HCT116 (cell line): ENCODE measurements around the gene SPACA9. TPM values are rescaled to one million over a fixed set of nuclear protein-coding genes. Genes with fewer than 3 reads are reported as not detected.

Experiments
- ATAC-seq: fragments of 200-7000 bp; cut with Tn5 transposase; 2 replicates; pipeline ENCODE4 v1.9.1; 2020; ENCODE audit warnings: mild to moderate bottlenecking, moderate library complexity
- Bru-seq: library from RNA; stranded (reverse); fragments of 400-500 nt; gene quantifications from one replicate; lab custom pipeline; 2021; lab: Mats Ljungman, UMichigan
- BruChase-seq, 2 experiments: library from RNA; stranded (reverse); fragments of 400-500 nt; gene quantifications; one replicate each; lab custom pipeline; 2021; lab: Mats Ljungman, UMichigan
- BruUV-seq: library from RNA; stranded (reverse); fragments of 400-500 nt; replicated peaks from 2 replicates; lab custom pipeline; 2021; lab: Mats Ljungman, UMichigan
- CTCF ChIA-PET: fragments of 300-600 bp; sonication (Branson Sonifier 250); formaldehyde crosslinking; loops from one replicate; lab custom pipeline; 2021; ENCODE audit warnings: antibody characterized with exemption; lab: Charles Lee
- POLR2A ChIA-PET: fragments of 300-600, 350-600 bp; sonication (Branson Sonifier 250); formaldehyde crosslinking; loops from one replicate; lab custom pipeline; 2021; ENCODE audit warnings: antibody characterized with exemption; lab: Charles Lee
- RAD21 ChIA-PET, 2 experiments: fragments of 300-600 bp; sonication (Branson Sonifier 250); formaldehyde crosslinking; loops; one replicate each; lab custom pipeline; 2023; ENCODE audit warnings: low total read pairs in 2 of 2; ENCODE audit not compliant: uncharacterized antibody in 2 of 2, unreplicated experiment in 2 of 2, low non-redundant PET in 1 of 2; lab: Charles Lee
- DNase-seq: peaks from one replicate; pipeline ENCODE4 v3.0.0-alpha.2; 2010; ENCODE audit warnings: low read depth, low spot score
- H2AFZ ChIP-seq: fragments of 200-600 bp; shearing (Covaris generic), sonication (generic); 2 replicates; pipeline ENCODE4 v1.6.1; 2017; ENCODE audit warnings: low read depth, mixed run types, mixed read lengths, antibody characterized with exemption, low read length; ENCODE audit not compliant: poor library complexity, severe bottlenecking
- H3K27ac ChIP-seq: 2 replicates; pipeline ENCODE4 v1.5.1; 2012; ENCODE audit warnings: low read depth, low read length
- H3K27me3 ChIP-seq: fragments of 200-600 bp; sonication (generic); 2 replicates; pipeline ENCODE4 v1.6.1; 2016; ENCODE audit warnings: mixed run types, low read length, mixed read lengths; ENCODE audit not compliant: insufficient read depth
- H3K36me3 ChIP-seq, 2 experiments: fragments of 200-500 bp in 1 of 2; fragments of 200-600 bp in 1 of 2; sonication (Bioruptor generic) in 1 of 2; sonication (generic) in 1 of 2; 2 replicates each; pipeline versions ENCODE4 v1.5.1 to v1.6.1; 2014 to 2016; ENCODE audit warnings: low read length in 2 of 2, inconsistent platforms in 1 of 2, mixed read lengths in 1 of 2, mixed run types in 1 of 2; ENCODE audit not compliant: insufficient read depth in 2 of 2, control insufficient read depth in 1 of 2
- H3K4me1 ChIP-seq, 2 experiments: fragments of 200-600 bp in 1 of 2; sonication (generic) in 1 of 2; 2 replicates each; pipeline versions ENCODE4 v1.5.1 to v1.6.1; 2012 to 2017; ENCODE audit warnings: low read length in 2 of 2, inconsistent platforms in 1 of 2, mild to moderate bottlenecking in 1 of 2, mixed read lengths in 1 of 2, mixed run types in 1 of 2, moderate library complexity in 1 of 2; ENCODE audit not compliant: insufficient read depth in 2 of 2, control insufficient read depth in 1 of 2
- H3K4me2 ChIP-seq: fragments of 200-600 bp; sonication (generic); 2 replicates; pipeline ENCODE4 v1.6.1; 2017; ENCODE audit warnings: mixed run types, low read length, mixed read lengths
- H3K4me3 ChIP-seq, 2 experiments: fragments of 200-600 bp in 1 of 2; sonication (generic) in 1 of 2; replicated peaks in 1 of 2; 2 replicates each; pipeline ENCODE4 v1.5.1; 2011 to 2016; ENCODE audit warnings: low read length in 2 of 2, control low read depth in 1 of 2, low read depth in 1 of 2, mild to moderate bottlenecking in 1 of 2, mixed read lengths in 1 of 2, mixed run types in 1 of 2
- H3K79me2 ChIP-seq: fragments of 200-600 bp; sonication (generic); 2 replicates; pipeline ENCODE4 v1.6.1; 2017; ENCODE audit warnings: mild to moderate bottlenecking, mixed run types, low read length, moderate library complexity, mixed read lengths; ENCODE audit not compliant: insufficient read depth
- H3K9ac ChIP-seq: fragments of 200-600 bp; sonication (generic); 2 replicates; pipeline ENCODE4 v1.6.1; 2016; ENCODE audit warnings: low read length, mixed read lengths
- H3K9me2 ChIP-seq: fragments of 200-600 bp; sonication (generic), shearing (Covaris generic); 2 replicates; pipeline ENCODE4 v1.6.1; 2017; ENCODE audit warnings: mixed run types, mild to moderate bottlenecking, moderate library complexity; ENCODE audit not compliant: insufficient read depth
- H3K9me3 ChIP-seq, 2 experiments: fragments of 200-500 bp in 1 of 2; fragments of 200-600 bp in 1 of 2; sonication (Bioruptor generic) in 1 of 2; sonication (generic) in 1 of 2; 2 replicates each; pipeline ENCODE4 v1.6.1; 2014 to 2017; ENCODE audit warnings: low read length in 2 of 2, mixed read lengths in 2 of 2, inconsistent platforms in 1 of 2, low read depth in 1 of 2, mild to moderate bottlenecking in 1 of 2, mixed run types in 1 of 2, moderate library complexity in 1 of 2; ENCODE audit not compliant: control insufficient read depth in 1 of 2, insufficient read depth in 1 of 2
- H4K20me1 ChIP-seq: fragments of 200-600 bp; sonication (generic), shearing (Covaris generic); 2 replicates; pipeline ENCODE4 v1.6.1; 2017; ENCODE audit warnings: mixed run types, mild to moderate bottlenecking, moderate library complexity; ENCODE audit not compliant: insufficient read depth
- CBX3 ChIP-seq: IDR thresholded peaks from 2 replicates; pipeline ENCODE4 v1.6.1; 2012; ENCODE audit warnings: low read depth
- EZH2 ChIP-seq: fragments of 200-600 bp; sonication (generic); IDR thresholded peaks from 2 replicates; pipeline ENCODE4 v1.6.1; 2017; ENCODE audit warnings: antibody characterized with exemption, mixed run types
- JUND ChIP-seq: IDR thresholded peaks from 2 replicates; pipeline ENCODE4 v1.6.1; 2012
- POLR2A ChIP-seq: IDR thresholded peaks from 2 replicates; pipeline ENCODE4 v1.7.0; 2011; ENCODE audit warnings: borderline replicate concordance; ENCODE audit not compliant: insufficient read depth, insufficient read length; ENCODE audit errors: extremely low read depth
- POLR2AphosphoS5 ChIP-seq: IDR thresholded peaks from 2 replicates; pipeline ENCODE4 v1.6.1; 2011; ENCODE audit warnings: mild to moderate bottlenecking, low read depth, low read length, moderate library complexity
- RAD21 ChIP-seq: IDR thresholded peaks from 2 replicates; pipeline ENCODE4 v1.6.1; 2012; ENCODE audit warnings: low read depth, mild to moderate bottlenecking
- SIN3A ChIP-seq: IDR thresholded peaks from 2 replicates; pipeline ENCODE4 v1.6.1; 2012; ENCODE audit warnings: low read depth
- SP1 ChIP-seq: IDR thresholded peaks from 2 replicates; pipeline ENCODE4 v1.6.1; 2012; ENCODE audit warnings: low read depth
- SRF ChIP-seq: IDR thresholded peaks from 2 replicates; pipeline ENCODE4 v1.6.1; 2012; ENCODE audit warnings: low read depth
- YY1 ChIP-seq: IDR thresholded peaks from 2 replicates; pipeline ENCODE4 v1.6.1; 2011; ENCODE audit warnings: low read length, low read depth, moderate library complexity, mild to moderate bottlenecking; ENCODE audit not compliant: insufficient replicate concordance; ENCODE audit errors: extremely low read depth
- ZFX ChIP-seq: fragments of 450-650 bp; IDR thresholded peaks from 2 replicates; pipeline ENCODE4 v1.6.1; 2017
- ZNF274 ChIP-seq: fragments of 200-500 bp; sonication (Bioruptor generic); IDR thresholded peaks from 2 replicates; pipeline ENCODE4 v1.6.1; 2014; ENCODE audit warnings: mild to moderate bottlenecking, low read depth, low read length, inconsistent platforms
- intact Hi-C: fragments of 100-400 bp; cut with micrococcal nuclease; formaldehyde crosslinking; loops from 2 replicates; pipeline ENCODE4 v1.10.0; 2022
- long read RNA-seq: library from polyadenylated mRNA; unstranded; transcript quantifications from one replicate; pipeline ENCODE4 v2.0.0, GENCODE V29; 2021; ENCODE audit not compliant: unreplicated experiment
- polyA plus RNA-seq: library from polyadenylated mRNA; unstranded; fragments of >200 nt; gene quantifications from 2 replicates; pipeline ENCODE4 v1.2.1, GENCODE V29; 2012; ENCODE audit warnings: missing spikeins
- total RNA-seq: library from RNA; stranded (reverse); gene quantifications from one replicate; pipeline ENCODE4 v1.2.1, GENCODE V29; 2021; ENCODE audit not compliant: unreplicated experiment
- TF ChIP-seq, protein P1 (sequence below), 3 experiments: fragments of 200-600 bp in 1 of 3; sonication (generic) in 1 of 3; IDR thresholded peaks in 2 of 3; conservative IDR thresholded peaks in 1 of 3; 2 replicates each; pipeline ENCODE4 v1.5.1; 2012 to 2017; ENCODE audit warnings: low read depth in 2 of 3, low read length in 2 of 3, antibody characterized with exemption in 1 of 3, borderline replicate concordance in 1 of 3, control low read depth in 1 of 3, mild to moderate bottlenecking in 1 of 3, mixed read lengths in 1 of 3, mixed run types in 1 of 3, moderate library complexity in 1 of 3; ENCODE audit not compliant: insufficient read depth in 1 of 3
- TF ChIP-seq, protein P2 (sequence below): IDR thresholded peaks from 2 replicates; pipeline ENCODE4 v1.6.1; 2011; ENCODE audit warnings: mild to moderate bottlenecking, low read length, moderate library complexity; ENCODE audit not compliant: insufficient replicate concordance; ENCODE audit errors: extremely low read depth

SPACA9 gene
- 8.0 TPM for total RNA-seq
- polyA plus RNA-seq, result 11.3 and 14.2 TPM in 2 replicates
- percentile 47 among the genes with signal in this experiment for Bru-seq, nascent RNA
- percentile 47 among the genes with signal in this experiment for BruChase-seq, experiment 1, labeled RNA remaining after a 6-hour chase
- percentile 41 among the genes with signal in this experiment for BruChase-seq, experiment 2, labeled RNA remaining after a 2-hour chase
- long read RNA-seq, partial matches to known transcripts, result 7 of 13 reads
- long read RNA-seq, other reads (novel, unspliced or antisense), result 4 of 13 reads

DNA sequence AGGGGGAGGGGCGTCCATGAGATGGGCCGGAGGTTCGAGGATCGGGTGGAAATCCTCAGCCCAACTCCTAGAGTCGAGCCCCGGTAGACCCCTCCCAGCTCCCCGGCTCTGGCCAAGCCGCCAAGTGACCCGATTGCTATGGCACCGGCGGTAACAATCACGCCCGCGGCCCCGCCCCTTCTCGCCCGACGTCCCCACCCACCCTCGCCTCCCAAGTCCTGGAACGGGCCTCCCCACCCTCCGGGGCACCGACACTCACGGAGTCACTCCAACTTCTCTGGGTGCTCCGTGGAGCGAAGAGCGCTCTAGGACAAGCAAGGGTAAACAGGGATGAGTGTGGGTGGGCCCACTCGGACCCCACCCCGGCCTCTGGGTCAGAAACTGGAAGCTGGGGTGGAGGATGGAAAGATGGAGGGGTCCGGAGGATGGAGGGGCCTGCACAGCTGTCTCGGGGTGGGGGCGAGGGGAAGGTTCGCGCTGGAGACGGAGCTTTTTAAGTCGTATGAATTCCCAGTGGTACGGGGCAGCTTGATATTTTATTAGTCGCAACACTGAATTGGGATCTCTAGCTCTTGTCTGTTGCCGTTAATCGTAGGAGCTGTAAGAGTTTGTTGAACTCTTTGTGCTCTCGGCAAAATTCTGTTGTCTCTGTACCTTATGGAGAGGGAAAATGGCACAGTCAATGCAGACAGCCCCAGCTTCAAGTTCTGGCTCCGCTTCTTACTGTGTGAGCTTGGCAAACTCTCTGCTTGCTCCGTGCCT lies at the start of gene SPACA9:
TSS of gene SPACA9 (plus strand) at position 204 of the 762 bp plus-strand sequence. CDS start 5,050 bp downstream, outside the sequence.
- no peaks in the 10 kb centered on the region for H3K79me2 ChIP-seq
- H3K27ac ChIP-seq, result peak within 1 kb of the TSS; percentile 45; the same call in 1 of the 2 replicates
- DNase-seq (peak; percentile 10), ATAC-seq (peak; percentile 84)
- no peaks in the 10 kb centered on the region for H3K9me3 ChIP-seq
- ChIA-PET CTCF (interaction anchor here (0.7 to 1.4 kb wide), 3 partner anchors 24 to 71 kb away, joined by 4 to 6 read pairs (median 4); no protein-coding TSS in a partner anchor), POLR2A (interaction anchor here (0.5 kb wide), 1 partner anchor 59 kb away, joined by 3 read pairs; no protein-coding TSS in a partner anchor), RAD21 (no interaction called here)
- peak within 1 kb of the TSS; percentile 99 for H3K4me2 ChIP-seq
- H4K20me1 ChIP-seq, result no peaks in the 10 kb centered on the region
- TF ChIP-seq POLR2A (no peak), CBX3 (no peak), ZNF274 (no peak), YY1 (no peak), ZFX (no peak), SIN3A (no peak), JUND (no peak), EZH2 (no peak), POLR2AphosphoS5 (no peak; the same call in 1 of the 2 replicates), RAD21 (no peak), SP1 (no peak), SRF (no peak)
- TF ChIP-seq, protein P1, sequence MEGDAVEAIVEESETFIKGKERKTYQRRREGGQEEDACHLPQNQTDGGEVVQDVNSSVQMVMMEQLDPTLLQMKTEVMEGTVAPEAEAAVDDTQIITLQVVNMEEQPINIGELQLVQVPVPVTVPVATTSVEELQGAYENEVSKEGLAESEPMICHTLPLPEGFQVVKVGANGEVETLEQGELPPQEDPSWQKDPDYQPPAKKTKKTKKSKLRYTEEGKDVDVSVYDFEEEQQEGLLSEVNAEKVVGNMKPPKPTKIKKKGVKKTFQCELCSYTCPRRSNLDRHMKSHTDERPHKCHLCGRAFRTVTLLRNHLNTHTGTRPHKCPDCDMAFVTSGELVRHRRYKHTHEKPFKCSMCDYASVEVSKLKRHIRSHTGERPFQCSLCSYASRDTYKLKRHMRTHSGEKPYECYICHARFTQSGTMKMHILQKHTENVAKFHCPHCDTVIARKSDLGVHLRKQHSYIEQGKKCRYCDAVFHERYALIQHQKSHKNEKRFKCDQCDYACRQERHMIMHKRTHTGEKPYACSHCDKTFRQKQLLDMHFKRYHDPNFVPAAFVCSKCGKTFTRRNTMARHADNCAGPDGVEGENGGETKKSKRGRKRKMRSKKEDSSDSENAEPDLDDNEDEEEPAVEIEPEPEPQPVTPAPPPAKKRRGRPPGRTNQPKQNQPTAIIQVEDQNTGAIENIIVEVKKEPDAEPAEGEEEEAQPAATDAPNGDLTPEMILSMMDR (IDR thresholded peaks at IDR 0.05 in 2 of 3, conservative IDR thresholded peaks at IDR 0.05 in 1 of 3; ENCODE audit: borderline replicate concordance in 1 of 3, insufficient read depth in 1 of 3, low read depth in 2 of 3, low read length in 2 of 3), result no peak
- TF ChIP-seq, protein P2, sequence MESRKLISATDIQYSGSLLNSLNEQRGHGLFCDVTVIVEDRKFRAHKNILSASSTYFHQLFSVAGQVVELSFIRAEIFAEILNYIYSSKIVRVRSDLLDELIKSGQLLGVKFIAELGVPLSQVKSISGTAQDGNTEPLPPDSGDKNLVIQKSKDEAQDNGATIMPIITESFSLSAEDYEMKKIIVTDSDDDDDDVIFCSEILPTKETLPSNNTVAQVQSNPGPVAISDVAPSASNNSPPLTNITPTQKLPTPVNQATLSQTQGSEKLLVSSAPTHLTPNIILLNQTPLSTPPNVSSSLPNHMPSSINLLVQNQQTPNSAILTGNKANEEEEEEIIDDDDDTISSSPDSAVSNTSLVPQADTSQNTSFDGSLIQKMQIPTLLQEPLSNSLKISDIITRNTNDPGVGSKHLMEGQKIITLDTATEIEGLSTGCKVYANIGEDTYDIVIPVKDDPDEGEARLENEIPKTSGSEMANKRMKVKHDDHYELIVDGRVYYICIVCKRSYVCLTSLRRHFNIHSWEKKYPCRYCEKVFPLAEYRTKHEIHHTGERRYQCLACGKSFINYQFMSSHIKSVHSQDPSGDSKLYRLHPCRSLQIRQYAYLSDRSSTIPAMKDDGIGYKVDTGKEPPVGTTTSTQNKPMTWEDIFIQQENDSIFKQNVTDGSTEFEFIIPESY, result no peak
- H3K9ac ChIP-seq, result peak within 1 kb of the TSS; percentile 97
- intact Hi-C loops, result no loop called here
- no peaks in the 10 kb centered on the region for H3K36me3 ChIP-seq
- H3K4me1 ChIP-seq, result peaks cover 7 to 28% of the 10 kb centered on the region in 2 experiments; a peak in 2 of 4 replicates
- TSS peak; percentile 57 for BruUV-seq
- H3K9me2 ChIP-seq, result no peaks in the 10 kb centered on the region
- H3K27me3 ChIP-seq, result no peaks in the 10 kb centered on the region
- H3K4me3 ChIP-seq, result peak within 1 kb of the TSS; percentile 99
- peak within 1 kb of the TSS; percentile 97 for H2AFZ ChIP-seq
